ENCODE data around the gene GHDC. TPM values are rescaled to one million over a fixed set of nuclear protein-coding genes. Genes with fewer than 3 reads are reported as not detected.

The GHDC gene
- total and polyA plus RNA-seq, 2 of the 8 experiments (the other 6 are each of a cell fraction or from before 2014, with no cell fraction given) = 7.4 to 8.1 TPM

GRCh38 chr17:42202696-42203095, 8.4 kb upstream of the GHDC start:
- Histone ChIP-seq H3K14ac (ENCODE audit: insufficient read length) (no peak overlapping the region), H4K20me1 (replicated peaks in 1 of 2; ENCODE audit: control insufficient read depth in 1 of 2, insufficient read depth in 2 of 2, low read length in 2 of 2) (no peaks in the 10 kb centered on the region), H3K4me1 (replicated peaks in 1 of 4; ENCODE audit: control insufficient read depth in 3 of 4, insufficient read depth in 4 of 4, low read length in 3 of 4) (no peaks in the 10 kb centered on the region), H2BK20ac (ENCODE audit: low read length) (no peak overlapping the region), H3K9ac (replicated peaks in 1 of 4; ENCODE audit: extremely low read depth in 1 of 4, low read depth in 3 of 4, low read length in 3 of 4) (no peak overlapping the region), H2BK15ac (ENCODE audit: low read length) (no peak overlapping the region), H2BK120ac (replicated peaks; ENCODE audit: low read depth, low read length) (no peak overlapping the region), H3K4ac (replicated peaks; ENCODE audit: insufficient read length, low read depth, low read length) (no peak overlapping the region), H2BK12ac (ENCODE audit: low read depth, low read length) (no peak overlapping the region), H3K23me2 (ENCODE audit: low read depth, low read length) (no peaks in the 10 kb centered on the region), H3K4me2 (ENCODE audit: insufficient read depth in 1 of 2, low read depth in 2 of 2, low read length in 2 of 2) (no peak overlapping the region), H3K79me2 (ENCODE audit: control insufficient read depth in 1 of 2, insufficient read depth in 2 of 2, low read length in 2 of 2) (no peaks in the 10 kb centered on the region), H3K27ac (ENCODE audit: low read depth, low read length) (no peak overlapping the region), H4K8ac (ENCODE audit: extremely low read depth, insufficient read depth, low read length) (no peak overlapping the region), H3K18ac (ENCODE audit: extremely low read depth, low read length) (no peak overlapping the region), H3K27me3 (replicated peaks in 1 of 4; ENCODE audit: control insufficient read depth in 3 of 4, extremely low read depth in 1 of 4, insufficient read depth in 3 of 4, low read length in 3 of 4) (no peaks in the 10 kb centered on the region), H3K36me3 (ENCODE audit: control insufficient read depth in 2 of 4, insufficient read depth in 4 of 4, low read length in 3 of 4) (peaks cover 0 to 24% (median 8%) of the 10 kb centered on the region in 4 experiments; a peak in 6 of 8 replicates), H3K4me3 (ENCODE audit: extremely low read depth in 1 of 4, insufficient read depth in 2 of 4, low read depth in 3 of 4, low read length in 4 of 4) (no peak overlapping the region), H2AFZ (ENCODE audit: low read length) (no peak overlapping the region), H3K9me3 (ENCODE audit: insufficient read depth in 2 of 2, low read depth in 1 of 2, low read length in 1 of 2) (no peaks in the 10 kb centered on the region), H2AK5ac (ENCODE audit: low read depth, low read length) (no peak overlapping the region), H3K56ac (replicated peaks; ENCODE audit: insufficient read length, low read depth, low read length) (no peak overlapping the region), H2BK5ac (ENCODE audit: low read depth, low read length) (no peak overlapping the region), H3K79me1 (ENCODE audit: low read depth, low read length) (no peaks in the 10 kb centered on the region), H3K23ac (ENCODE audit: insufficient read length) (no peak overlapping the region), H4K5ac (ENCODE audit: insufficient read length, low read depth, low read length) (no peak overlapping the region), H4K91ac (replicated peaks; ENCODE audit: insufficient read length, low read length) (no peak overlapping the region)
- 94% methylated on average over 5 of the region's 5 CpGs; no CpG with 5 or more reads in 1 of the 2 experiments for WGBS, 2 experiments (ENCODE audit: extremely low coverage in 1 of 2, insufficient coverage in 1 of 2, insufficient read length in 1 of 2, insufficient replicate concordance in 2 of 2, low coverage in 1 of 2, low lambda C conversion rate in 2 of 2, missing lambda C conversion rate in 1 of 2)
- FAIRE-seq = no peak
- ChIA-PET CTCF (ENCODE audit: partially characterized antibody) (interaction anchor here (1.2 to 2.3 kb wide), 4 partner anchors 12 to 40 kb away, joined by 3 to 7 read pairs (median 4); partner anchors contain the start of gene KCNH4), POLR2A (ENCODE audit: partially characterized antibody) (no interaction called here)
- TF ChIP-seq, protein P1, sequence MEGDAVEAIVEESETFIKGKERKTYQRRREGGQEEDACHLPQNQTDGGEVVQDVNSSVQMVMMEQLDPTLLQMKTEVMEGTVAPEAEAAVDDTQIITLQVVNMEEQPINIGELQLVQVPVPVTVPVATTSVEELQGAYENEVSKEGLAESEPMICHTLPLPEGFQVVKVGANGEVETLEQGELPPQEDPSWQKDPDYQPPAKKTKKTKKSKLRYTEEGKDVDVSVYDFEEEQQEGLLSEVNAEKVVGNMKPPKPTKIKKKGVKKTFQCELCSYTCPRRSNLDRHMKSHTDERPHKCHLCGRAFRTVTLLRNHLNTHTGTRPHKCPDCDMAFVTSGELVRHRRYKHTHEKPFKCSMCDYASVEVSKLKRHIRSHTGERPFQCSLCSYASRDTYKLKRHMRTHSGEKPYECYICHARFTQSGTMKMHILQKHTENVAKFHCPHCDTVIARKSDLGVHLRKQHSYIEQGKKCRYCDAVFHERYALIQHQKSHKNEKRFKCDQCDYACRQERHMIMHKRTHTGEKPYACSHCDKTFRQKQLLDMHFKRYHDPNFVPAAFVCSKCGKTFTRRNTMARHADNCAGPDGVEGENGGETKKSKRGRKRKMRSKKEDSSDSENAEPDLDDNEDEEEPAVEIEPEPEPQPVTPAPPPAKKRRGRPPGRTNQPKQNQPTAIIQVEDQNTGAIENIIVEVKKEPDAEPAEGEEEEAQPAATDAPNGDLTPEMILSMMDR (IDR thresholded peaks at IDR 0.05; ENCODE audit: control extremely low read depth in 1 of 3, insufficient read depth in 1 of 3, low read depth in 1 of 3, low read length in 3 of 3) = no peak
- TF ChIP-seq, protein P2, sequence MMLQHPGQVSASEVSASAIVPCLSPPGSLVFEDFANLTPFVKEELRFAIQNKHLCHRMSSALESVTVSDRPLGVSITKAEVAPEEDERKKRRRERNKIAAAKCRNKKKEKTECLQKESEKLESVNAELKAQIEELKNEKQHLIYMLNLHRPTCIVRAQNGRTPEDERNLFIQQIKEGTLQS (IDR thresholded peaks at IDR 0.05; ENCODE audit: insufficient read depth, low read depth, low read length) = no peak
- TF ChIP-seq JUND (IDR thresholded peaks at IDR 0.05; ENCODE audit: low read length) (no peak), ATF2 (IDR thresholded peaks at IDR 0.05; ENCODE audit: low read length) (no peak), TEAD4 (IDR thresholded peaks at IDR 0.05; ENCODE audit: low read depth, low read length) (no peak), KDM1A (IDR thresholded peaks at IDR 0.05; ENCODE audit: borderline replicate concordance, low read length) (no peak), SUZ12 (IDR thresholded peaks at IDR 0.05; ENCODE audit: low read length) (no peak)
- DNase-seq (ENCODE audit: low read depth in 1 of 2, low spot score in 2 of 2) = no peak
